GM12891 (cell line): ENCODE results near the gene TPO.

Experiments used
- PAX5 ChIP-seq: IDR thresholded peaks from 2 replicates; pipeline ENCODE4 v1.6.1; 2011; ENCODE audit warnings: low read length, moderate library complexity, mild to moderate bottlenecking; ENCODE audit not compliant: insufficient read depth, severe bottlenecking
- POLR2A ChIP-seq: IDR thresholded peaks from 2 replicates; pipeline ENCODE4 v1.6.1; 2011; ENCODE audit warnings: low read depth, low read length, control low read depth
- POLR2AphosphoS5 ChIP-seq: IDR thresholded peaks from 2 replicates; pipeline ENCODE4 v1.6.1; 2011; ENCODE audit warnings: low read depth, low read length, control low read depth
- POU2F2 ChIP-seq: IDR thresholded peaks from 2 replicates; pipeline ENCODE4 v1.6.1; 2011; ENCODE audit warnings: low read depth, mild to moderate bottlenecking, control low read depth, low read length, moderate library complexity
- TAF1 ChIP-seq: IDR thresholded peaks from 2 replicates; pipeline ENCODE4 v1.6.1; 2011; ENCODE audit warnings: low read depth, low read length, control low read depth

- TF ChIP-seq POLR2A = no peak
- TF ChIP-seq POLR2AphosphoS5 = no peak
- TF ChIP-seq PAX5 = no peak
- TF ChIP-seq TAF1 = no peak
- TF ChIP-seq POU2F2 = no peak
Measured at GRCh38 chr2:1569879-1570450, 156.7 kb downstream of the TPO start.
